Measurements from ENCODE around the gene AP2A1. TPM values are rescaled to one million over a fixed set of nuclear protein-coding genes. Genes with fewer than 3 reads are reported as not detected.

The AP2A1 gene
- total RNA-seq (2021; ENCODE audit: unreplicated experiment) (72.1 TPM), Bru-seq, nascent RNA (percentile 58 among the genes with signal in this experiment), BruChase-seq, experiment 1, labeled RNA remaining after a 2-hour chase (percentile 66 among the genes with signal in this experiment), BruChase-seq, experiment 2, labeled RNA remaining after a 6-hour chase (percentile 75 among the genes with signal in this experiment)
- polyA plus RNA-seq (2012; ENCODE audit: insufficient read length), result 83.8 TPM
- long read RNA-seq, transcript AP2A1-201 (23 exons, 3,388 nt), result major isoform, 18 of 106 reads
- long read RNA-seq, partial matches to known transcripts, result 77 of 106 reads
- long read RNA-seq, other reads (novel, unspliced or antisense), result 8 of 106 reads

DNA sequence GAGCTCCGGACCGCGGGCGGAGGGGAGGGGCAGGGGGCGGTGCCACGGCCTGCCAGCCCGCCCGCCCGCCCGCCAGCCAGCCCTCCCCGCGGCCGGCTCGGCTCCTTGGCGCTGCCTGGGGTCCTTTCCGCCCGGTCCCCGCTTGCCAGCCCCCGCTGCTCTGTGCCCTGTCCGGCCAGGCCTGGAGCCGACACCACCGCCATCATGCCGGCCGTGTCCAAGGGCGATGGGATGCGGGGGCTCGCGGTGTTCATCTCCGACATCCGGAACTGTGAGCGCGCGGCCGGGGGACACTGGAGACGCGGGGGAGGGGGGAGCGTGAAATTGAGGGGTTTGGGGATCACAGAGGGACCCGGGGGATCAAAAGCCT is at the start of gene AP2A1:
AP2A1 (plus strand) TSS at position 72 of the 370 bp plus-strand sequence; CDS start at position 205, 133 bp downstream.
- Histone ChIP-seq H3K9me3 (ENCODE audit: control insufficient read depth, insufficient read depth, low read depth, low read length) (no peaks in the 10 kb centered on the region), H3K27me3 (ENCODE audit: control insufficient read depth, insufficient read depth, low read length) (no peaks in the 10 kb centered on the region), H3K4me1 (ENCODE audit: control insufficient read depth, insufficient read depth, low read length) (peaks cover 14% of the 10 kb centered on the region), H3K4me3 (ENCODE audit: low read depth in 2 of 2, low read length in 2 of 2) (peak within 1 kb of the TSS; percentile 63 to 89), H3K36me3 (ENCODE audit: control insufficient read depth, insufficient read depth, low read length) (peaks cover 6% of the 10 kb centered on the region; the same call in 1 of the 2 replicates), H3K27ac (ENCODE audit: low read length) (peak within 1 kb of the TSS; percentile 98)
- DNase-seq (ENCODE audit: low read depth, low spot score) (no peak), ATAC-seq (no peak)
- intact Hi-C loops (cut with micrococcal nuclease; ENCODE audit: unreplicated experiment), result no loop called here
- POLR2A ChIA-PET, result interaction anchor here (0.5 kb wide), 1 partner anchor 345 kb away, joined by 3 read pairs; no protein-coding TSS in a partner anchor
- CTCF ChIA-PET, result no interaction called here
- TF ChIP-seq CTCF (IDR thresholded peaks at IDR 0.05) (no peak), TCF7L2 (IDR thresholded peaks at IDR 0.05; ENCODE audit: low read depth, low read length) (no peak), SIN3A (IDR thresholded peaks at IDR 0.05; ENCODE audit: borderline replicate concordance, insufficient read depth, low read depth, low read length) (no peak), POLR2AphosphoS5 (IDR thresholded peaks at IDR 0.05; ENCODE audit: low read depth, low read length) (no peak)
- TF ChIP-seq, protein P1, sequence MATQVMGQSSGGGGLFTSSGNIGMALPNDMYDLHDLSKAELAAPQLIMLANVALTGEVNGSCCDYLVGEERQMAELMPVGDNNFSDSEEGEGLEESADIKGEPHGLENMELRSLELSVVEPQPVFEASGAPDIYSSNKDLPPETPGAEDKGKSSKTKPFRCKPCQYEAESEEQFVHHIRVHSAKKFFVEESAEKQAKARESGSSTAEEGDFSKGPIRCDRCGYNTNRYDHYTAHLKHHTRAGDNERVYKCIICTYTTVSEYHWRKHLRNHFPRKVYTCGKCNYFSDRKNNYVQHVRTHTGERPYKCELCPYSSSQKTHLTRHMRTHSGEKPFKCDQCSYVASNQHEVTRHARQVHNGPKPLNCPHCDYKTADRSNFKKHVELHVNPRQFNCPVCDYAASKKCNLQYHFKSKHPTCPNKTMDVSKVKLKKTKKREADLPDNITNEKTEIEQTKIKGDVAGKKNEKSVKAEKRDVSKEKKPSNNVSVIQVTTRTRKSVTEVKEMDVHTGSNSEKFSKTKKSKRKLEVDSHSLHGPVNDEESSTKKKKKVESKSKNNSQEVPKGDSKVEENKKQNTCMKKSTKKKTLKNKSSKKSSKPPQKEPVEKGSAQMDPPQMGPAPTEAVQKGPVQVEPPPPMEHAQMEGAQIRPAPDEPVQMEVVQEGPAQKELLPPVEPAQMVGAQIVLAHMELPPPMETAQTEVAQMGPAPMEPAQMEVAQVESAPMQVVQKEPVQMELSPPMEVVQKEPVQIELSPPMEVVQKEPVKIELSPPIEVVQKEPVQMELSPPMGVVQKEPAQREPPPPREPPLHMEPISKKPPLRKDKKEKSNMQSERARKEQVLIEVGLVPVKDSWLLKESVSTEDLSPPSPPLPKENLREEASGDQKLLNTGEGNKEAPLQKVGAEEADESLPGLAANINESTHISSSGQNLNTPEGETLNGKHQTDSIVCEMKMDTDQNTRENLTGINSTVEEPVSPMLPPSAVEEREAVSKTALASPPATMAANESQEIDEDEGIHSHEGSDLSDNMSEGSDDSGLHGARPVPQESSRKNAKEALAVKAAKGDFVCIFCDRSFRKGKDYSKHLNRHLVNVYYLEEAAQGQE (IDR thresholded peaks at IDR 0.05; ENCODE audit: insufficient read depth in 1 of 2, low read depth in 2 of 2, low read length in 1 of 2), result no peak
- BruUV-seq (replicated peaks), result no TSS peak
- in situ Hi-C loops (cut with HindIII; ENCODE audit: low pct_unique_long_range_greater_than_20kb, low sequenced_read_pairs), result no loop called here

DNA sequence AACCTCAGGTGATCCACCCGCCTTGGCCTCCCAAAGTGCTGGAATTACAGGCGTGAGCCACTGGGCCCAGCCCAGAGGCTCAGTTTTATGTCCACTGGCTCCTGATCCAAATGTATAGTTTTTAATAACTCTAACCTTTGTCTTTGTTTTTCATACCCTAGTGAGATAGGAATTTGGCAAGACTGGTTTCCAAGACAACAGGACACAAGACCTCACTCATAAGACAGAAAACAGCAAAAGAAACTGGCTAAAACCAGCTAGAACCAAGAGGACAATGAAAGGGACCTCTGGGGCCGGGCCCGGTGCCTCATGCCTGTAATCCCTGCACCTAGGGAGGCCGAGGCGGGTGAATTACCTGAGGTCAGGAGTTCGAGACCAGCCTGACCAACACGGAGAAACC is 48.3 kb upstream of the AP2A1 start:
- Histone ChIP-seq H3K27ac (ENCODE audit: low read length) (no peak overlapping the region), H3K36me3 (ENCODE audit: control insufficient read depth, insufficient read depth, low read length) (peaks cover 3% of the 10 kb centered on the region; the same call in 1 of the 2 replicates), H3K4me3 (ENCODE audit: low read depth in 2 of 2, low read length in 2 of 2) (no peak overlapping the region), H3K27me3 (ENCODE audit: control insufficient read depth, insufficient read depth, low read length) (no peaks in the 10 kb centered on the region), H3K9me3 (ENCODE audit: control insufficient read depth, insufficient read depth, low read depth, low read length) (no peaks in the 10 kb centered on the region), H3K4me1 (ENCODE audit: control insufficient read depth, insufficient read depth, low read length) (no peaks in the 10 kb centered on the region; the same call in 1 of the 2 replicates)
- ATAC-seq, result no peak
- ChIA-PET POLR2A (no interaction called here), CTCF (no interaction called here)
- in situ Hi-C loops (cut with HindIII; ENCODE audit: low pct_unique_long_range_greater_than_20kb, low sequenced_read_pairs) (no loop called here), intact Hi-C loops (cut with micrococcal nuclease; ENCODE audit: unreplicated experiment) (no loop called here)
- DNase-seq (ENCODE audit: low read depth, low spot score), result no peak
- no TSS peak for BruUV-seq (replicated peaks)
- TF ChIP-seq TCF7L2 (IDR thresholded peaks at IDR 0.05; ENCODE audit: low read depth, low read length) (no peak), SIN3A (IDR thresholded peaks at IDR 0.05; ENCODE audit: borderline replicate concordance, insufficient read depth, low read depth, low read length) (no peak), CTCF (IDR thresholded peaks at IDR 0.05) (no peak), POLR2AphosphoS5 (IDR thresholded peaks at IDR 0.05; ENCODE audit: low read depth, low read length) (no peak)
- TF ChIP-seq, protein P1 (IDR thresholded peaks at IDR 0.05; ENCODE audit: insufficient read depth in 1 of 2, low read depth in 2 of 2, low read length in 1 of 2), result no peak

All from Panc1 (cell line).